ENCODE data around the gene UMPS.
"Not testable (repeated sequence)": the region's sequence is repeated elsewhere in the genome, so short reads cannot be mapped to it uniquely, and the experiment has no call there.

Gene UMPS
- total RNA-seq = 23.1 reads per million, percentile 50 among the genes with 10 or more reads in this experiment

DNA sequence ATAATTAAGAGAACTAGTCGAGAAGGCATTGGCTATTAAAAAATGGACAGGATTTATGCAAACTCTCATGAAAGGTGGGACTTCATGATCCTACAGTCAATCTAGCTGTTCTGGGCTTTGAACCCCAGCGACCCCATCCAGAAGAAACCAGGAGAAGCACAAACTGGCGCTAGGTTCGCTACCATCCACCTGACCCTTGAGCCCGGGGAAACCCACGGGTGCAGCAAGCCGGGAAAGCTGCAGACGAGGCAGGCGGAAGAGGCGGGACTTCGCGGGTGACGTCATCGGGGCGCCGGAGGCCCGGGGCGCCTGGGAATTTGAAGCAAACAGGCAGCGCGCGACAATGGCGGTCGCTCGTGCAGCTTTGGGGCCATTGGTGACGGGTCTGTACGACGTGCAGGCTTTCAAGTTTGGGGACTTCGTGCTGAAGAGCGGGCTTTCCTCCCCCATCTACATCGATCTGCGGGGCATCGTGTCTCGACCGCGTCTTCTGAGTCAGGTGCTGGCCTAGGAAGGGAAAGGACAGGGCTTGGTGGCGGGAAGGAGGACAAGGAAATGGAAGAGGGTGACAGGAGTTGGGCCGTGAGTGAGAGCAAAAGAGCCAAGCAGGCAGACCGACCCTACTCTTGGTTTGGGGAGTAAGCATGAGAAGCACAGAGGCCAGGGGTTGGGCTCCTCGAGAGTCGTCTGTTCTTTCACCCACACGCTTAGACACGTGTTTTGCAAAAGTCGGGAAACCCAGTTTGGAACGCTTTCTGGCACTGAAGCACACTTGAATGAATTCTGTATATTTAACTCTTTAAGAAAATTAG lies at the start of gene UMPS:
UMPS (plus strand) TSS at position 324 of the 812 bp plus-strand sequence; CDS start at position 344, 20 bp downstream.
- peak; percentile 83 for DNase-seq

DNA sequence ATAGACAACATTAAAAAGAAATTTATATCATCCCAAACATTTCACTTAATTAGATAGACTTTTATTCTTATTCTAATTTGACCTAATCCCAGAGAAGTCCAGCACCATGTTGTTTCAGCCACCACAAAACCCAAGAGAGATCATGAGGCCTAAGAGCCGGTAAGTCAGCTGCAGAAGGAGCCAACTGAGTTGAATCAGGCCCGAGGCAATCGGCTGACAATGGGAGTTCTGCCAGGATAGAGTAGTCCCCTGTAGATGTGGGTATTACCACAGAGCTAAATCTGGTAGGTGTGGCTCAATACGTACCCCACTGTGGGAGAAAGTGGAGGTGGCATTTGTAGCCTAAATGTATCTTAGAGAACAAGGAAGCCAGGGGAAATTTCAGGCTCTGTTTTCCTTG lies 49.7 kb upstream of the UMPS start:
- no peak for DNase-seq

DNA sequence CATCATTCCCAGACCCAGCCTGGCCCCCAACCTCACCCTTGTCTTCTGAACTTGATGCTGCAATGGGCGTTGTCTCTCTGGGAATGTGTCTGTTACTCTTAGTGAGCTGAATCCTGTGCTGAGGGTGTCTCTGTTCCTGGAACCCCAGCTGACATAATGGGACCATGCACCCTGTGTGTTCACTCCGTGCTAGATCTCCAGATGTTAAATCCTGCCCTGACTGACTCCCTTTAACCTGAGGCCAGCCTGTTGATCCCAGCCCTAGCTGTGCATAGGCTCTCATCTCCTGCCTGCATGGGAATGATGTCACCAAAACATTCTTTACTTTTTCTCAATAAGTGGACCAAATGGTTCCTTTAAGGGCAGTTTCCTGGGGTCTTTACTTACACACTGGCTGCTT lies 48.0 kb upstream of the UMPS start:
- DNase-seq = no peak

DNA sequence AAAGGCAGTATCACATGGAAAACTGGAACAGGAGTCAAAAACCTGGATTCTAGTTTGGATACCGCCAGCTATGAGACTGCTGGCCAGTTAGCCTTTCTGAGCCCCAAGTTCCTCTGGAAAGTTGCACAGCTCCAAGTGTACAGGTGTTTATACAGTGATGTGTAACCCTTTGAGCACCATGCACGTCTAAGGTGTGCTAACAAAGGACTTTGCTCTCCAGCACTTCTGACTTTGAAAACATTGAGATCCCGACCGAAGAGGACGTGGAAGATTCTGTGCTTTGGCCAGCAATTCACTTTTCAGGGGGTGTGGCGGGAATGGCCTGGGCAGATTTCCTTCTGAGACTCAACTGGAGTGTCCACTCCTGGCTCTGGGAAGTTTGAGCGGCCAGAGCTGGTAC lies 45.8 kb upstream of the UMPS start:
- no peak for DNase-seq

DNA sequence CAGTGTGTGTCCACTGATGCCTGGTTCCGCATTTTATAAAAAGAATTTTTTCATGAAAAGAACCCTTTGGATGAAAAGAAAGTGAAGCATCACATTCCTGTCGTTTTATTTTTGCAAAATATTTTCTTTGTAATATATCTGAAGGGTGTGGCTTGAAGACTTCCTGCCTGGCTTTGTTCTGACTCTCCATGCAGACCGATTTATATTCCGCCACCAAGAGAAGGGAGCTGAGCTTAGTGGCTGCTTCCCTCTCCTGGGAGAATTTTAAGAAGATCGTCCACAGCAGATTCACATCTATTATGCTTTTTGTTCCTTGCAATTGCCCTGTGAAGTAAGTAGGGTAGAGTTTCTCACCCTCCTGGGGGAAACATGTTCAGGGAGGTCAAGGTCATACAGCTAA lies 45.2 kb upstream of the UMPS start:
- DNase-seq = no peak

DNA sequence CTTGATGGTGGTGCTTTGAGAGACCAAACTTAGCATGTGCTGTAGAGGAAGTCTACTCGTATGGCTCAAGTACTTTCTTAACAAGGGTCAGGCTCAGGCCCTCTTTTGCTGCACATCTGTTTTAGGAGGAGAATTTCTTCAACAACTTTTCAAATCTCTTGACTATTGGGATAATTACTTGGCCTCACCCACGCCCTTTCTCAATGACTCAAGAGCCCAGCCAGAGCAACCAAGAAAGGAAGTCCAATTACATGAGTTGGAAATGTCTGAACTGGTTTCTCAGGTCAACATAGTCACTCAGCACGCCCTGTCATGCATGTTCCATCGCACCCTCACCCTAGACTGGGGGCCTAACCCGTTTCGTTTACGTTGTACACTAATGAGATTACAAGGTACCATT lies 44.8 kb upstream of the UMPS start:
- no peak for DNase-seq

DNA sequence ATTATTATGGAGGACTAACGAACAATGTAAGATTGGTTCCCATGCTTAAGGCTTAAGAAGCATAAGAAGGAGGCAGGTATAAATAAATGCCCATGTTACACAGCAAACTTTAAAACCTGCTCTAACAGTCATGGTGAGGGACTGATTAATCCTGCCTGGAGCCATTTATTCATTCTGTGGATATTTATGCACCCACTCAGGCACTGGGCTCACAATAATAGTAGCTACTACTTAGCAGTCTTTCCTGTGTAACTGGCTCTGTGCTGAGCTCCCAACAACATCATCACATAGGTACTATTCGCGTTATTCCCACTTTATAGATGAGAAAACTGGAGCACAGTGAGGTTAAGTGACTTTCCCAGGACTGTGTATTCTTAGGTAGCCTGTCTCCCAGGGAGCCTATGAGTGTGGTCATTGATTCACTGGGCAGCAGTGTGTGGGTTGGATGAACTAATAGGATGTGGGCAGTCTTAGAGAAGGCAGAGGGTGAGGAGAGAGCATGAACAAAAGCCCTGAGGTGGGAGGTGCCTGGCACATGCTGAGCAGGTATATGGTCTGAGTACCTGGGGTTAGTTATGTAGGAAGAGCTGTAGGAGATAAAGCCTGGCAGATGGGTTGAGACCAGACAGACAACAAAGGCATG lies 44.1 kb upstream of the UMPS start:
- no peak for DNase-seq

DNA sequence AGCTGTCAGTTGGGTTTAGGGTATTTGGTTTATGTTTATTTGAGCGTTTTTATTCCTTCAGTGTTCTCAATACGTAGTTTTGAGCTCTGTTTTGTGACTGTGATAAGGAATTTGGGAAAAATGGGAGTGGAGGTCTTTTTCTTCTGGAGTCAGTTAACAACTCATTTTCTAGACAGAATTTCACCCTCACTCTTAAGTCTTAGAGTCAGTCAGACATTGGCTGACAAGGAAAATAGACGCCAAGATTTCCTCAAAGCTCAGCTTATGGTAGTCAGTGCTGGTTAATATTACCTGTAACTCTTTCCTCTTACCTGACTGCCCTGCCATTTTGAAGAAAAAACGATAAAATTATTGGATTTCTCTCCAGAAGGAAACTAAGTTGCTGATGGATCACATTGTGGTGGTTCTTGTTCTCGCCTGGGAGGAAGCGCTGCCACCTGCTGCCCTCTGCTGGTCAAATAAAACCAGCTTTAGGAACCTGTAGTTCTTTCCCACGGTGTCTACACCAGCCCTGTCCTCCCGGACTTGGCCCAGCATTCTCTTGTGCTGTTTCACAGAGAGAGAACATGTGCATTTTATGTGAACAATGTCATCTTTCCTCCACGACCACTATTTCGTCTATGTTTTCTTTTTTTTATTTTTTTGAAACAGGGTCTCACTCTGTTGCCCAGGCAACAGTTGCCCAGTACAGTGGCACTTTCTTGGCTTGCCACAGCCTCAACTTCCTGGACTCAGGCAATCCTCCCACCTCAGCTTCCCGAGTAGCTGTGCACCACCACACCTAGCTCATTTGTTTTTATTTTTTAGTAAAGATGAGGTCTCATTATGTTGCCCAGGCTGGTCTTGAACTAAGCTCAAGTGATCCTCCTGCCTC lies 41.4 kb upstream of the UMPS start:
- peak; percentile 58 for DNase-seq

DNA sequence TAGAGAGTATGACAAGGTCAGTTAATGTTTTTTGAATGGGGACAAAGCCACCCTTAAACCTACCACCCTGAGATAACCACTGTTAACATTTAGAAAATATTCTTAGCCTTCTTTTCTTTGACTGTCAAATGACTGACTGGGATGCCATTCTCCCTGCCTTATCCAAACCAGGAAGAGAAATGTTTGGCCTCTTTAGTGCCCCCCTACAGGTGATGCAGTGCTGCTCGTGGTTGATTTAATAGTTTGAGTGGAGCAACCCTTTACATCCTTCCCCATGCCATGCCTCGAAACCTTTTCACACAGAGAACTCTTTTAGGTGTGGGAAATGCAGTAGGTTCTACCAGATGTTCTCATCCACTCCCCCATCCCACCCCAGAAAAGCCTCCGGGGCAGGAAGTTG lies 38.7 kb upstream of the UMPS start:
- DNase-seq = no peak

DNA sequence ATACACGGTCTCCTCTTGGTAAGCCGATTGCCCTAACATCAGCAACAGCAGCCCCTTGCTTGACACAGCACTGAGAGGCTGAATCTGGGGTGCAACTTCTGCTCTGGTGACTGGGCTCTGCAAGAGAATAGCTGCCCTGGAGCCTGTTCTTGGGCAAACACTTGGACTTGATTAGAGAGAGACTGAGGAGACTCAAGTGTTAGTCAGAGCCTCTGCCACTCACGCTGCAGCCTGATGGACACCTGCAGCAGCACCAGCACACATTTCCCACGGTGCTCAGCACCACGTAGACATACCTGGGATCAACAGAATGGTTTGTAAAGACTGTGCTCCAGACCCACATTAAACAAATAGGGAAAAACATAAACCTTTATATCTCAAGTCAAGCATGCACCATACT lies 35.8 kb upstream of the UMPS start:
- DNase-seq = no peak

DNA sequence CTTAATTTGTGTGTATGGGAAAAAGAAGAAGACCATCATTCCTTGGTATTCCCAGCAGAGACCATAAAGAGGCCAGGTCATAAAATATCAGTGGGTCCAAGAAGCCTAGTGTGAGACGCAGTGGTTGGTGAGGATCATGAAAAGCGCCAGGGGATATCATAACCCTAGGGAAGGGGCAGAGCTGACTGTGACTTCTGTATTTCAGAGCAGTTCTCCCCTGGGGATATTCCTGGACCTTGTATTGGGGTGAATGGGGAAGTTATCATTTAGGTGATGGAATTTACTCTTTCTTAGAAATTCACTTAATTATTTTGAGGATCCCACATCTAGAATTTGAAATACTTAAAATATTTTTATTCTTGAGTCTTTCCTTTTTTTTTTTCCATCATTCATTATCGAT lies 34.9 kb upstream of the UMPS start:
- DNase-seq = no peak

DNA sequence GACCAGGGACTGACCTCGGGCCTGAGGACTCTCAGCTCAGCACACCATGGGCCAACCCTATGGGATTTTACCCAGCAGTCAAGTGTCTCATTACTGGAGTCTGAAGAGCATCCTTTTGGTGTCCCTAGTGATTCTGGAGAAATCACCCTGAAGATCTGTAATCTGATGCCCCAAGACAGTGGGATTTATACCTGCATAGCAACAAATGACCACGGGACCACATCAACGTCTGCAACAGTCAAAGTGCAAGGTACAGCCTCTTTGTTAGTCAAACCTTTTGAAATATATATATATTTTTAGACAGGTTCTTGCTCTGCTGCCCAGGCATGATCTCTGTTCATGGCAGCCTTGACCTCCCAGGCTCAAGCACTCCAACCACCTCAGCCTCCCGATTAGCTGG lies 34.2 kb upstream of the UMPS start:
- DNase-seq = no peak

DNA sequence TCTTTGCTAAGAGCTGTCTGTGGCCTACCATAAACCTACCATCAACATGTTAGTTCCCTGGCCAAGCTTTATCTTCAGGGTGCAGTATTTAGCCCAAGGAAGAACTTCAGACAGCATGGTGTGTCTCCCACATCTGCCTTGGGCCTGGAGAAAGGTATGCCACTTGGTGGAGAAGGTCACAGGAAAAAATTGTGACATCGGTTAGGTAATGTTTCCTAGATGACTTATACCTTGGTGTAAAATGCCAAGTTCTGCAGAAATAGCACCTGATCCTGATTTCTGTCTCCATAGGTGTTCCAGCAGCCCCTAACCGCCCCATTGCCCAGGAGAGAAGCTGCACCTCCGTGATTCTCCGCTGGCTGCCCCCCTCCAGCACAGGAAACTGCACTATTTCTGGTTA lies 33.0 kb upstream of the UMPS start:
- no peak for DNase-seq

DNA sequence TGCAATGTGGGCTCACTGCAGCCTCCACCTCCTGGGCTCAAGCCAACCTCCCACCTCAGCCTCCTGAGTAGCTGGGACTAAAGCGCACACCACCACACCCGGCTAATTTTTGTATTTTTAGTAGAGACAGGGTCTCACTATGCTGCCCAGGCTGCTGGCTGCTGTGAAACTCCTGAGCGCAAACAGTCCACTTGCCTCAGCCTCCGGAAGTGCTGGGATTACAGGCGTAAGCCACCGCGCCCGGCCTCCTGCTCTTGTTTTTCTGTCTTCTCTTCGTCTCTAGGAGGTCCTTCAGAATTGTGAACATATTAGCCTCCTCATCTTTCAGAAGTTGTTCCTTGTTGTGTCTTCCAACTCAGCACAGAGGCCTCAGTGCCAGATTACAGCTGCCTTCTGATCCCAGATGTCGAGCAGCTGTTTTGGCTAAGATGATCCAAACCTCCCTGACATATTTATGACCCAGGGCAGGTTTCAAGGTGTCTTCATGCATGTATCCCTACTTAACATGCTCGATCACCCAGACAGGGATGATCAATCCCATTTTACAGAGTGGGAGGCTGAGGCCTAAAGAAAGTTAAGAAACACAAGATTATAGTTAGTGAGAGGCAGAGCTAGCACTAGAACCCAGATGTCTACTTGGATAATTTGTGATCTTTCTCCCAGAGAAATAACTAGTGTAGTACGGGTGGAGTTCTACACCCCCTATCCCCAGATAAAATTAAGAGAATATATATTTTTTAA lies 32.1 kb upstream of the UMPS start:
- no peak for DNase-seq

DNA sequence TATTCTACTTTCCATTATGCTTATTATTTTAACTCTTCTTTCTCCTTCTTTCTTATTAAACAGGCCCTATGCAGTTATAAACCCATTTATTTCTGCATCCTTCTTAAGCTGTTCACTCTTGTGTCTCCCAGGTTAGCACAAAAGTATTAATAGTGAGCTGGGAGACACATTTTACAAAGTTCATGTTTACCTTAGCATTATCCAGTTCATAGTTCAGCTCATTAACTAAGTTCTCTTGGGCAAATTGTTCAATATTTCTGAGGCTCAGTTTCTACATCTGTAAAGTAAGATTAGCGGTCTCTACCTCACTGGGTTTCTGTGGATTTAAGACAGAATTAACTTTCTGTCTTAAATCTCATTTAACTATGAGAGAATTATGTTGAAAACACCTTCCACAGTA lies 31.2 kb upstream of the UMPS start:
- DNase-seq = no peak

DNA sequence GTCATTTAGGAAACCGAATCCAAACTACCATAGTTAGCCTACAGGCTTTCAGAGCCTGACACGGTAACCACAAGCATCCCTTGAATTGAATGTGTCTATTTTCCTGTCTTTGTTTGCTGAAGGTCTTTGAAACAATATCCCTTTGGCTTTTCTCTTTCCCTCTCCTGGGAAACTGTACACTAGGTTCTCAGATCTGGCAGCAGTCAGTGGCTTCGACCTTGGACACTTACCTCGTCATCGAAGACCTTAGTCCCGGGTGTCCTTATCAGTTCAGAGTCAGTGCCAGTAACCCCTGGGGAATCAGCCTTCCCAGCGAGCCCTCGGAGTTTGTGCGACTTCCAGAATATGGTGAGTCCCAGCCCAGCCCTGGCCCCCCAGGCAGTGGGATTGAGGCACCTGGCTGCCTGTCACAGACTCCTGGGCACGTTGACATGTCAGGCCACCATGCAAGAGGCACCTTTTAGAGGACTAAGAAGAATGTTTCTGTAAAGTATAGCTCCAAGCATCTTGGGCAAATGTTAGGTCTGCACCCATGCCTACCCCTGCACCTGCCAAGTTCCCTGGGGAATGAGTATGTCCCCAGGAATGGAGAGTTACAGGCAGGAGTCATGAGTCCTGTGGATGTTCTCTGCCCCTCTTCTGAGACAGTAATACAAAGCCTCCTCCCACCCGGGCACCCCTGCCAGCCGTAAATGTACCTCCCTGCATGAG lies 30.4 kb upstream of the UMPS start:
- DNase-seq = no peak

DNA sequence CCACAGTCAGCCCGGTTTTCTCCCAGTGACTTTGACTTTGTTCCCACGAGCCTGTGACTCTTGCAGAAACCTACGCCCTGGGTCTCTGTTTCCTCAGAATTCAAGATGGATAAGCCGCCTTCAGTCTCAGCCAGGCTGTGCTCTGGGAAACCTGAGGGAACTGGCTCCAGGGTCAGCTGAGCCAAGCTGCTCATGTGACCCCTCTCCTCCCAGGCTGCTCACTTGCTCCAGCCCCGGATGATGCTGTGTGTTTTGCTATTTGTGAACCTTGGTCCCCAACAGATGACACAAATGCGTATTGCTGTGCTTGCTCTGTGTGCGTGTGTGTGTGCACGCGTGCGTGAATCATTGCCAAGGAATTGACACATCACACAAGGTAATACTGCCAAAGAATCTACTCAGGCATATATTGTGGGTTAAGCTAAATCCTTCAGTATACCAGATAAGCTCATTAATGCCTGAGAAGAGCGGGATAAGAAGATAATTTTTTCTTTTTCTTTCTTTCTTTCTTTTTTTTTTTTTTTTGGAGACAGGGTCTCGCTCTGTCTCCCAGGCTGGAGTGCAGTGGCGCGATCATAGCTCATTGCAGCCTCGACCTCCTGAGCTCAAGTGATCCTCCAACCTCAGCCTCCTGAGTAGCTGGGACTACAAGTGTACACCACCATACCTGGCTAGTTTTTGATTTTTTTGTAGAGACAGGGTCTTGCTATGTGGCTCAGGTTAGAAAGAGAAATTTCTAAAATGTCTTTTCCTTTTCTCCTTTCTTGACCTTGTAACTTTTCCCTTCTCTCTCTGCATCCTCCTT lies 29.2 kb upstream of the UMPS start:
- no peak for DNase-seq

DNA sequence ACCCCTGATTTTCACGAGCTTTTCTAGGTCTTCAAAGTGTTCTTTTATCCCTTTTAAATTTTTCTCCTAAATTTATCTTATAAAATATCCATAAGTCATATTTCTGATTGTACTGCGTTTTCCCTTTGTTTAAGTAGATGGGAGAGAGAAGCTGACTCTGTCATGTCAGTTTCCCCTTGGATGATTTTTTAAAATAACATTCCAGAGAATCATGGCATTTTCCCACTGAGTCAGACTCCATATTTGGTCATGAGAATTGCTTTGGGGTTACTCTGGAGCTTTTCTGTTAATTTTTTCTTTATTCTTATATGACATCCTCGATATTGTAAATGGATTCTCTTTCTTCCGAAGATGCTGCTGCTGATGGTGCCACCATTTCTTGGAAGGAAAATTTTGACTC lies 28.6 kb upstream of the UMPS start:
- DNase-seq = no peak

DNA sequence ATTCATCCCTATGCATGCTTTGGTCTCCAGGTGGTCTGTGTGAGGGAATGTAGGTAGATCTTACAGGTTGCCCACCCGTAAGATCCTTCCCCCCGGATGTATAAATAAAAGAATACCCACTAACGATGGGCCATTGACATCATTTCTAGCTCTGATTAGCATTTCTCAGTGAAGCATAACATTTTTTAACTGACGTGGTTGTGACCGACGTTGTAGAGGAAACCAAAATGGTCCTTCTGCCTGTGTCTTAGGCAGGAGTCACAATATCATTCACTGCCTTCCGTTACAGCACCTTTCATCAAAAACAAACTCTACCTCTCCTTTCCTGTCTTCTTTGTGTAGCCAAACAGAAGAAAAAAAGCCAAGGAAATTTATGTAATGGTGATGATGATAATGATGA lies 27.3 kb upstream of the UMPS start:
- DNase-seq = no peak

DNA sequence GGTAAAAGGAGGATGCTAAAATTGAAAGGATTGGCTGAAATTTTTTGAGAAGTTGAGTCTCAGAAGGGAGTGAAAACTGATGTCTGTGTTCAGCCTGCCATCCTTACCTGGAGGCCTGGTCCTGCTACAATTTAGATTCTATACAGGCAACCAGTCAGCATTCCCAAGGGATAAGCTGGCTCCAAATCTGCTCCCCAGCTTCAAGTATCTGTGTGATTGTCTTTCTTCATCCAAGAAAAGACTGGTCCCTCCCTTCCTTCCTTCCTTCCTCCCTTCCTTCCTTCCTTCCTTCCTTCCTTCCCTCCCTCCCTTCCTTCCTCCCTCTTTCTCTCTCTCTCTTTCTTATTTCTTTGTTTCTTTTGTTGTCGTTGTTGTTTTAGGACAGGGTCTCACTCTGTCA lies 24.7 kb upstream of the UMPS start:
- no peak for DNase-seq

DNA sequence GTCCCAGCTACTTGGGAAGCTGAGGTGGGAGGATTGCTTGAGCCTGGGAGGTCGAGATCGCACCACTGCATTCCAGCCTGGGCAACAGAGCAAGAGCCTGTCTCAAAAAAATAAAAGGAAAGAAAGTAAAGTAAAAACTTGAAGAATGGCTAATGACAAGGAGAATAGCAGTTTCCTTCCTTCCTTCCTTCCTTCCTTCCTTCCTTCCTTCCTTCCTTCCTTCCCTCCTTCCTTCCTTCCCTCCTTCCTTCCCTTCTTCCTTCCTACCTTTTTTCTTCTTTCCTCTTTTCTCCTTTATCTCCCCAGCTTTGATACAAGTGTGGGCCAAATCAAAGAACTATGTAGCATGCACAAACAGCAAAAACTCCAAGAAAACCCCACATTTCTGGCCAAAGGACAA lies 23.0 kb upstream of the UMPS start:
- DNase-seq = not testable (repeated sequence)
